SHP77 treated with DMSO at 0.1 percent for 48 hours (cell line): ENCODE results near the gene NCOR2.

Experiments used
- DNase-seq: peaks from one replicate; lab custom pipeline; 2025; lab: John Stamatoyannopoulos, UW

NCOR2 gene

DNA sequence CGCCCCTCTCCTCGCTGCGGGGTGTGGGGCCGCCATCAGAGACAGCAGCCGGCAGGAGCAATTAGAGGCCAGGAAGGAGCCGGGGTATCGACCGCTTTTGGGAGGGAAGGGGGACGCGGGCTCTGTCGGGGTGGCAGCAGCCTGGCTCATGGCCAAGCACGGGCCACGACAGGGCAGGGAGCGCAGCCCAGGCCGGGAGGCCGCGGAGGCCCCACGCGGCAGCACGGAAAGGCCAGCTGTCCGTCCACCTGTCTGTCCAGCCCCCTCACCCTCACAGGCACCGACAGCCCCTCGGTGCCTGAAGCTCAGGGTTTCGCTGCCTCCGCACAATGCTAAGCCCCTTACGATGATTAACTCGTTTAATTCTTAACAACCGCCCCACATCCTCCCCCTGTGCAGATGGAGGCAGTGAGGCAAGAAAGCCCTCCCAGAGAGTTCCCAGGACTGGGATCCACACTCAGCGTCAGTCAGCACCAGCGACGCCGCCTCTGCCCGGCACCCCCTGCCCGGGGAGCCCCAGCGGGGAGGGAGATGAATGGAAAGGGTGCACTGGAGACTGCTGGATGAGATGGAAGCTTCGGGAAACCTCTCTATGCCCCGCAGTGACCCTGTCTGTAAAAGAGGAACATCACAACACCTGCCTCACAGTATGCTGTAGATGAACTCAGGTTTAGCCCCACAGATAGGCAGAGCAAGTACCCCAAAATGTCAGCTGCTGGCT, 23.7 kb downstream of the NCOR2 start:
- no peak for DNase-seq

DNA sequence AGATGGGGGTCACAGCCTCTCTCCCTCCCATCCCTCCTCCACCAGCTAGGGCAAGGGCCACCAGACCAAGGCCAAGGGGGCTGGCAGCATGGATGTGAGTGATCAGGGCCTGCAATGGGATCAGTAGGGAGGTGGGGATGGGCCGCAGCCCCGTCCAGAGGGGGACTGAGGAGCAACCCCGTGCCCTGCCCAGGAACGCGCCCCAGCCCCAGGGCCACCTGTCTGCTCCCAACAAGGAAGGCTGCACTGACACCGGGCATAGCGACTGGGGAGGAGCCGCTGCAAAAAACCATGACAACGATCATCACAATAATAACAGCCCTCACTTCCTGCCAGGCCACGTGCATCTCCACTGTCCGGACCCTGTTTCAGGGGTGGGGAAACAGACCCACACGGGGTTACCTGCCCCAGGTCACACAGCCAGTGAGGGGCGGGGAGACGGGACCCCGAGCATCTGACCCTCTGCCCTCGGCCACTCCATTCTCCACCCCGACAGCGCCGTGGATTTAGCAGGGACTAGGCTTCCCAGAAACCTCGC, 24.3 kb downstream of the NCOR2 start:
- no peak for DNase-seq

DNA sequence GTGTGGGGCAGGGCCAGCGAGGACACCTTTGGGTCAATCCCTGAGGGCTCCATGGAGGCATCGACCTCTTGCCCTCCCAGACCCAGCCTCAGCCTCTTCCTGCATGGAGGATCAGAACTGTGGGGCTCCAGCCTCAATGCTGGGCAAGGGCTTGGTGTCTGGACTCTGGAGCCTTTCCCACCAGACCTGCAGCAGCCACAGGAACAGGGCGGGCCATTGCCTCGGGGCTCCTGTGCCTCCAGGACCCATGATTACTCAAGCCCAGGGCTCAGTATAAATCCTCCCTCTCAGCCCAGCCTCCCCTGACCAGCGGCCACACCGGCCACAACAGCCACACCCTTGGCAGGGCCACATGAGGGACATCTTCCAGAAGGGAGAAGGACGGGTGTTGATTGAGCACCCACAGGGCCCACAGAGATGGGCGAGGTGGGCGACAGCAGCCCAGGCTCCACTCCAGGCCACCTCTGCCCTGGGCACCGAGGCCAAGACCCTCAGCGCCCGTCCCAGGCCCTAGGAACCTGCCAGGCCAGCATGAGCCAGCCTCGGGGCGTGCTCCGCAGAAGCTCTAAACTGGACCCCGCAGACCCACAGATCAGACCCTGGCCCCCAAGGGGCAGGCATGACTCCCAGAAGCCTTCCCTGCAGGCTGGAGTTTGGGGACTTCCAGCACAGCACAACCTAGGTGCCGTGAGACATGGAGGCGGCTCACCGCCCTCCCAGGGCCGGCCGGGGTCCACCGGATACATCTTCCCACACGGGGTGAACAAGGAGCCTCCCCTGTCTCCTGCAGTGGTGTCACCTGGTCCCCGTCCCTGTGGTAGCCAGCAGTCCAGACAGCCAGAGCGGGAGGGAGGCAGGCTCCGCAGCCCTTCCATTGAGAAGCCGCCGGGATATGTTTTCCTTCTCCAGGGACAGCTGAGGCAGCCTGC, 25.1 kb downstream of the NCOR2 start:
- no peak for DNase-seq

DNA sequence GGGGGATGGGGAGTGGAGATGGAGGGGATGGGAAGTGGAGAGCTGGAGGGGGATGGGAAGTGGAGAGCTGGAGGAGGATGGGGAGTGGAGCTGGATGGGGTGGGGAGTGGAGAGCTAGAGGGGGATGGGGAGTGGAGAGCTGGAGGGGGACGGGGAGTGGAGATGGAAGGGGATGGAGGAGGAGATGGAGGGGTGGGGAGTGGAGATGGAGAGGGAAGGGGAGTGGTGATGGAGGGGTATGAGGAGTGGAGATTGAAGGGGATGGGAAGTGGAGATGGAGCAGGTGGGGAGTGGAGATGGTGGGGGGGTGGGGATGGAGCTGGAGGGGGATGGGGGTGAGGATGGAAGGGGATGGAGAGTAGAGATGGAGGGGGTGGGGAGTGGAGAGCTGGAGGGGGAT, 26.1 kb downstream of the NCOR2 start:
- no peak for DNase-seq

DNA sequence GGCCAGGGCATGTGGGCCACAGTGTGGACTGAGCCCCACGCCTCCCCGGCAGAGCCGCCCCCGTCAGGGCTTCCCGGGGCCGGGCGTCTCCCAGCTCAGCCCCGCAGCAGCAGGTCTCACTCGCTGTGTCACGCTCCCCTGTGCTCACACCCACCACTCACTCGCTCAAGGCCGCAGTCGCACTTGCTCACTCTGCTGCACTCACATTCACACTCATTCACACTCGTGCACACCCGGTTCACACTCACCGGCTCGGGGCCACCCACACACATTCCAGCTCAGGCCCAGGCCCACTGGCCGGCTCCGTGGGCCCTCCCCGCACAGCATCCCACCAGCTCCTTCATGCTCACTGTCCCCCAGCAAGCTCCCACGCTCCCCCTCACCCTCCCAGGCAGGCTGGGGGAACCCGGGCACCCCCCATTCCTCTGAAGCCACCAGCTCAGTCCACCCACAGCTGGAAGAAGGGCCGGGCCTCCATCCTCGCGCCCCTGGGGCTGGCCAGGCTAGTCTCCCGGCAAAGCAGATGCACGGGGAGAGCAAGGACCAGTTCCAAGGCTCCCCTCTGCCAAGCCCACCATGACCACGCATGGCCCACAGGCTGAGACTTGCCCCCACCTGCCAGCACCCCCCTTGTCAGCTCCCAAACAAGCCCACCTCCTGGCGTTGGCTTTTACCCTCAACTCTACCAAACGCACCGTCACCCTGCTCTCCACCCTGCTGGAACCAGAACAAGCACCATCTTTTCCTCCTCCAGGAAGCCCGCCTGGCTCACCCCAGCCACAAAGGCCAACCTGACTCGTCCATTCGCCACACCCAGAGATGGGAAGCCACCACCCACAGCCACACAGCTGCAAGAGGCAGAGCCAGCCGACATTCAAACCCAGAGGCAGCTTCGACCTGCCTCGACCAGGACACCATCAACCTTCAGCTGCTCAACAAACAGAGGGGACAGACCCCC, 28.0 kb downstream of the NCOR2 start:
- DNase-seq, result no peak

DNA sequence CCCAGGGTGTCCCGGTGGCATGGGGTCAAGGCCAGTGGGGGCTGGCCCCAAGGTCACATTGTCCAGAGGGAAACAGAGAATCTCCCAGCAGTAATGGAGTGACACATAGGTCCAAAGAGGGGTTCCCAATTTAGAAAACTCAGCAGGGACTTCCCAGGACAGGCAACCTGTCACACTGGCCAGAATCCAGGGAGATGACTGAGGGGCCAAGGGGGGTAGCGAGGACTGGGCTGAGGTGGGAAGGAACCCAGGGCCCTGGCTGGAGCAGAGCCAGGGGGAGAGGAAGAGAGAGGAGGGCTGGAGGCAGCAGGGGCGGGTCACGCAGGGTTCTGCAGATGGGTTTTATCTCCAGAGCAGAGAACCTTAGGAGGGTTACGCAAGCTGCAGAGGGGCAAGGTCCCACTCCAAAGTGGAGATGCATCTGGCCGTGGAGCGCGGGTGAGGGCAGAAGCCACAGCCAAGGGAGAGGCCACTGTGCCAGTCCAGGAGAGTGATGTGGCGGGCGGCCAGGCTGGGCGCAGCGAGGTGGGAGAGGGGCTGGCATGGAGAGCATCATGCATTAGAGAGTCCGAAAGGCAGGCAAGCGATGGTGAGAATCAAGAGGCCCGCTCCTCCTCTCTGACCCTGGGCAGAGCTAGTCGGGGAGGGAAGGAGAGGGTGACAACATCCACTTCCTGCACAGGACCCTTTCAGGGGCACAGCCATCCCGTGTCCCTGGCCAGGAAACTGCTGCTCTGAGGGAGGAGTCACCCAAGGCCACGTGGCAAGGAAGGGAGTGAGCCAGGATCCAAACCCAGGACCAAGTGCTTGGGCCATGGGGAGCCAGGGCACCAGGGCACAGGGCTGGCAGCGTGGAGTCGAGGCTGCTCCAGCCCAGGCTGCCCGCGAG, 29.0 kb downstream of the NCOR2 start:
- DNase-seq, result no peak

DNA sequence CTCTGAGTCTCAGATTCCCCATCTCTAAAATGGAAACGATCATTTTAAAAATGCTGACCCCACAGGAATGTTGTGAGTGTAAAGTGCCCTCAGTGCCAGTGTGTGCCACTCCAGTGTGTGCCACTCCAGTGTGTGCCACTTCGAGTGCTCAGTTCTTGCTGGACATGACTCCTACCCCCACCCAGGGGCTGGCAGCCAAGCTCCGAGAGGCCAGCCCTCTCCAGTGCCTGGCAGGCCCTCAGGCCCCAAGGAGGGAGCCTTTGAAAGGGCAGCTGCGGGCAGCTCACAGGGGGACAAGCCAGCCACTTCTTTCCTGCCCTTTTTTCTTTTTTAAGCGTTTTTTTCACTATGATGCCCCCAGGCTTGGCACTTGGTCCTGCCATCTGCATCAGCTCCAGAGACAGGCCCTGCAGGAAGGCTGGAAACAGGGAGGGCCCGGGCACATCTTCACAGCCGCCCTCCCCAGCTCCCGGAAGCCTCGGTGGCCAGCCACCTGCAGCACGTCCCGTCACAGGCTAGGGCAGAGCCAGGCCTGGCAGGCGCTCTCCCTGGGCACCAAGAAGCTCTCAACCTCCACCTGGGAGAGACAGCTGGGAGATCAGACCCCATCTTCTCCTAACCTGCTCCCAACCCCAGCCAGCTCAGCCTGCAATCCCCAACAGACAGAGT, 29.8 kb downstream of the NCOR2 start:
- DNase-seq, result no peak

DNA sequence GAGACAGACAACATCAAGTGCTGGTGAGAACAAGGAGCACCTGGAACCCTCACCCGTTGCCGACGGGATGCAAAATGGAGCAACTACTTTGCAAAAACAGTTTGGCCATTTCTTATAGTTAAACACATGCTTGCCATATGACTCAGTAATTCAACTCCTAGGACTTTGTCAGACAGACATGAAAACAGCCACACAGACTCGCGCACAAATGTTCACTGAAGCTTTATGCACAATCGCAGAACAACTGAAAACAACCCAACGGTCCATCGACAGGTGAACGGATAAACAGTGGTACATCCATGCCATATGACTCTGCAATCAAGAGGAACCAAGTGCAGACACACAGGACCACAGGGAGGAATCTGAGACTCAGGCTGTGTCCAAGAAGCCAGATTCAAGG, 30.8 kb downstream of the NCOR2 start:
- DNase-seq, result no peak

DNA sequence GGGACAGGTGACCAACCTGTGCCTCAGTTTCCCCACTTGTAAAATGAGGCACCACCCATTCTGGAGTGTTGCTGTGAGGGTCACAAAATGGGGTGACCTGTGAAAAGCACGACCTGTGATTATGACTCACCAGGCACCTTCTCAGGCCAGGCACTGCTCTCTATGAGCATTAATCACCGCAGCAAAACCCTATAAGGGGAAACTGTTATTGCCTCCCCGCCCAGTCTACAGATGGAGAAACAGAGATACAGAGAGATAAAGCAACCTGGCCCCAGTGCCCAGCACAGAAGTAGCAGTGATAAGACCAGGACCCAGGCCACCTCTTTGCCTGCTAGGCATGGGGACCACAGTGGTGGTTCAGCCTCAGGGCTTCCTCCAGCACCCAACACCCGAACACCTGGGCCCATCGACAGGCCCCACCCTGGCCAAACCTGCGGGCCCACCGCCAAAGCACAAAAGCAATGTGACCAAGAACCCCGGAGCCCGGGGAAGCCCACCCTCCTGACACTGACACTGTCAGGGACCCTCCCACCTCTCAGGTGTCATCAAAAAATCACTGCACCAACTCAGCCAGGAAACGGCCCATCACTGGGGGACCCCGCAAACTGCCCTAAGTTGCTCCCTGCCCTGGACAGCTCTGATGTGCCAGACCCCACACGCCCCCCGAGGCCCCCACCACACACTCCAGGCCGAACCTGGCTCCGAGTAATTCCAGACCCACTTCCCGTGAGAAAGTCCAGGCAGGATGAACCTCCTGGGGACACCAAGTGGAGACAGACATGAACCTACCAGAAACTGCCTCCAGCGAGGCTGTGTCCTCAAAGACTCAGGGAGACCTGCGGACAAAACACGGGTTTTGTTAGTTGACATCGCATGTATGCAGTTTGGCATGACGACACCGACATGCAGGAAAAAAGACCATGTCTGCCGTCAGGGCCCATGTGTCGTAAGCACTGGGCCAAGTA, 32.4 kb downstream of the NCOR2 start:
- DNase-seq, result no peak

DNA sequence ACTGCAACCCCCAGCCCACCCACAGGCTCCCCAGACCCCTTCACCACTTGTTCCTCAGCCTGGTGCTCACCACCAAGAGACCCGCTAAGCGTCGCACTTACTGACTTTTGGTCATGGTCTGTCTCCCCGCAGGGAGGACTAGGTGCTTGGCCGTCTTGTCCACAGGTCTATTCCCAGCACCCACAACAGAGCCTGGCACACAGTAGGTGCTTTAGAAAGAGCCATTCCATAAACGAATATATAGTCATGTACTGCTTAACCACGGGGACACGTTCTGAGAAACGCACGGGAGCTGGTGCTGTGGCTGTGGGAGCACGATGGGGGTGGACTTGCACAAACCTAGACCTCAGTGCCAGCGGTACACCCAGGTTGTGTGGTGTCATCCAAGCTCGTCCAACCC, 34.0 kb downstream of the NCOR2 start:
- no peak for DNase-seq

DNA sequence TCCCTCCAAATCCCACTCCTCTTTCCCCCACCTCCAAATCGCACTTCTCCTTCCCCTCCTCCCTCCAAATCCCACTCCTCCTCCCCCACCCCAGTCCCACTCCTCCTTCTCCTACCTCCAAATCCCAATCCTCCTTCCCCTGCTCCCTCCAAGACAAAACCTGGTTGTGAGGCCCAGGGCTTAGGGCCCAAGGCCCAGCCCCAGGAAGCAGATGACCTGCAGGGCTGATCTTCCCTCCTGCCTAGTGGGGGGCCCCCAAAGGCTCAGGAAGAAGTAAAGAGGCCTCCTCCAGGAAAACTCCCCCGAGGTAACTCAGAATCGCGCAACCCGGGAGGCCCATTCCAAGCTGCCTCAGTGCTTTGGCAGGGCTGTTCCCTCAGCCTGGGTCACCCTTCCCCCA, 34.4 kb downstream of the NCOR2 start:
- DNase-seq, result no peak

DNA sequence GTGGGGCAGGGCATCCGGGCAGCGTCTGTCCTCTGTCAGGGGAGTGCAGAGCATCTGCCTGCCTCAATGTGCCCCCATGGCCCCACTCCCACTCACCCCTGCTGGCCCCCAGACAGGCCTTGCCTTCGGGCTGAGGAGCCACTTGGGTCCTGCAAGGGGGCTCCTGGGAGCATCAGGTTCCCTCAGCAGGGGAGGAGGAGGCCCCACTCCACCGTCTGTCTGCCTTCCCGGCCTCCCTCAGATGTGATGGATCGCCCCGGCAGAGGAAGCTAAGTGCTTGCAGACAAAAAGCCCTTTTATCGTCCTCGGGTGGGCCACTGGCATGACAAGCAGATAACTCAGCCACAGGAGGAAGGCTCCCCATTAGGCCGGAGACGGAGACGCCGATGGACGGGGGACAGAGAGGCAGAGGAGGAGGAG, 35.1 kb downstream of the NCOR2 start:
- DNase-seq, result no peak

DNA sequence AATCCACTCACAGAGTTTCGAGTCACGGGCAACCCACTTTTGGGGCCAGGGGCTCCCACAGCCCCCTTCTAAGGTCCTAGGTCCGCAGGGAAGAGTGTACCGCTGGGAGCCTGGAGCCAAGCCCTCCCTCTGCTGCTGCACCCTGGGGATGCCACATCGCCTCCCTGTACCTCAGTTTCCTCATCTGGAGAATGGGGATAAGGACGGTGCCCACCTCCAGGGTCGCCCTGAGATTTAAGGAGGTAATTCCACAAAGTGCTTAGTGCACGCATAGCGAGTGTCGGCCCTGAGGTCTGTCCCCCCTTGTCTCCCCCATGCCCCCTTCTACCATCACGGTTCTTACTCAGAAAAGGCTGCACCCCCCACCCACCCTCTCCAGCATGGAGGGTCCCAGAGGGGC, 35.5 kb downstream of the NCOR2 start:
- DNase-seq, result no peak

DNA sequence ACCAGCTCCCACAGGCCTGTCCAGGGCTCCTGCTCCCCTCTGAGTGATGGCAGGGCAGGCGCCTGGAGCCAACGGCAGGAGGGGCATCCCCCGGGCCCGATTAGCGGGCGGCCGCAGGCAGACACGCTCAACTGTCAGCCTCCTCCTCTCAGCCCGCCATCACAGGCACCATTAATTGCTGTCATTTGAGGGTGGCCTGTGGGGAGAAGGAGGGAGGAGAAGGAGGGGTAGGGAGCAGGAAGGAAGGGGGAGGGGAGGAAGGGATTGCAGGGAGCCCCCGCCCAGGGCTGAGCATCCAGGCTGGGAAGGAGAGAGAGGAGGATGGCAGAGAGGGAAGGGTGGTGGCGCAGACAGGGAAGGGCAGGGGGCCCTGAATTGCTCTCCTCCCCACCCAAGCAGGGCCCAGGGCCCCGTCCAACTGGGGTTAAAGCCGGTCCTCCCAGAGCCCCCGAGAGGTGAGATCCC, 36.1 kb downstream of the NCOR2 start:
- no peak for DNase-seq

DNA sequence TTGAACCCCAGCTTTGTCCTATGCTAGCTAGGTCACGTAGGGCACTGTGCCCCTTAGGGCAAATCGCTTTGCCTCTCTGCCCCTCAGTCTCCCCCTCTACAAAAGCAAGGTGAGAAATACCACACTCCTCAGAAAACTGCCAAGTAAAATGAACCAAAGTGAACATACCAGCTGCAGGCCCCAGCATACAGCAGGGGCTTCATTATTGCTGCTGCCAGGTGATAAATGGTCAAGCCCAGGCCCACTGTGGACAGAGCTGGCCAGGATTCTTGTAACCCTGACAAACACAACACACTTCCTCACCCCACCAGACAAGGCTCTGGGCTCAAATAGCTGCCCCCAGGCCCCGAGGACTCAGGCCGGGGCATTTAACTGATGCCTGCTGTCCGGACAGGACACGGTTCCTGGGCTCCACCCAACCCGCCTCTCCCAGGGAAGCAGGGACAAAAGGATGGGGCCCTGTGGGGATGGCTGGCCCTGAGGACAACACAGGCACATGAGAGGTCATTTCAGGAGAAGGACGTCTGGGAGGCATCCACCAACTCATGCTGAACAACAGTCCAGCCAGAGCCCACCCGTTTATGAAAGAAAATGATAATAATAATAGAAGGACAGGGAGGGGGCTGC, 36.7 kb downstream of the NCOR2 start:
- DNase-seq, result no peak

DNA sequence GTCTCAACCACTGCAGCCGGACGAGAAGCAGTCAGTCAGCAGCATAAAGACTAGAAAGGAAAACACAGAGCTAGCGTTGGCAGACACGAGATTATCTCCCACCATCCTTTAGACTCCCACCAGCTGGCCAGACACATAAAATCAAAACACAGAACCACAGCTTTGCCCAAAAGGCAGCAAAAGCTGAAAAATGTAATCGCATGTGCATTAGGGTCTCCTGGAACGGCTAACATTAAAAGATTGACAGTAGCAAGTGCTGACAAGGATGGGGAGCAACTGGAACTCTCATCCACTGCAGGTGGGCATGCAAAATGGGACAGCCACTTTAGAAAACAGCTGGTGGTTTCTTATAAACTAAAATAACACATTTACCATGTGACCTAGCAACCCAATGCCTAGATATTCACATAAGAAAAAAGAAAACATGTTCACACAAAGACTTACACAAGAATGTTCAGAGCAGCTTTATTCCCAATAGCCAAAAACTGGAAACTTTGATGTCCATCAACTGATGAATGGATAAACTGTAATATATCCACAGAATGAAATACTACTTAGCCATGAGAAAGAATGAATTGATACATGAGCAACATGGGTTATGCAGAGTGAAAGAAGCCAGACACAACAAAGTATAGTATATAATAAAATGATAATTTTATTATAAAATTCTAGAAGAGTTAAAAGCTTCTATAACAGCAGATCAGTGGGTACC, 37.7 kb downstream of the NCOR2 start:
- no peak for DNase-seq

DNA sequence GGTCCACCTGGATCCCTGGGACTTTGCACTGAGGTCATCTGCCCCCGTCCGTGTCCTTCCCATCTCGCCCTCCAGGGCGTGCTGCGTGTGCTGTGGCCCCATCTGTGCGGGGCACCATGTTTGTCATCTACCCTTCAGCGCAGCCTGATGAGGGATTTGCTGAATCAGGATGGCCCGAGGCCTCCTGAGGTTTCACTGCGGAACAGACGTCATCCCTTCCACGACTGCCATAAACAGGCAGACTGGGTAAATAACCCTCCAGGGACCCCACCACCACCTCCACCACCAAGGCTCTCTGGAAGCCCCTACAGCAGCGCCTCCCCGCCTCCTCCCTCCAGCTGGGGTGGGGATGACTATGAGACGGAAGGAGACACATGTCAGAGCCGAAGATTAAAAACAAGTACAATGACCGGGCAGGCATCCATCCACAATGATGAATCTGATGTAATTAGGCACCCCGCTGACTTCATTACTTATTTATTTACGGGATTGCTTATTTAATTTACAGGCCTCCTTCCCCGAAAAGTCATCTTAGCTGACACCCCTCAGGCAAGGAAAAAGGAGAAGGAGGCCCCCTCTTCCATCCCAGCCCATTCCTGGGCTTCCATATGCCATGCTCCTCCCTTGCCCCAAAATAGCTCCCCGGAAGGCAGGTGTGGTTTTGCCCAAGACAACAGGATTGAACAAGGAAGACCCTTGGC, 39.4 kb downstream of the NCOR2 start:
- no peak for DNase-seq
